ENCODE results near the gene GRIP2. TPM values are rescaled to one million over a fixed set of nuclear protein-coding genes. Genes with fewer than 3 reads are reported as not detected.

GRIP2 gene
- total and polyA plus RNA-seq, 2 of the 4 experiments (the other 2 are of a cell fraction) = 0.05 TPM; not detected in 1

DNA sequence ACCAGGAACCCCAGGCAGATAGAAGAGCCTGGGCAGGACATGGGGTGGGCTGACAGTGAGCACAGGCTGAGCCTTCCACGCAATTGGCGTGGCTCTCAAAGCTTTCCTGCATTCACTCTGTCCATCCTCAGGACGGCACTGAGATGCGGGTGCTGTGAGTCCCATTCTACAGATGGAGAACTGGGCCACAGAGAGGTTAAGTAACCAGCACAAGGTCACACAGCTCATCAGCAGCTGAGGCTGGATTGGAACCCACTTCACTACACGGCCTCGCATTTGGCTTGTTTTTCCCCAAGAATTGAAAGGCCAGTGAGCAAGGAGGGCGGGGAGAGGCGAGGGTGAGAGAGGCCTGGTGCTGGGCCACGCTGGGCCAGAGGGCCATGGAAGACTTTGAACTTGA lies 36.0 kb upstream of the GRIP2 start:
- intact Hi-C loops (cut with micrococcal nuclease) (no loop called here), dilution Hi-C loops (cut with HindIII; ENCODE audit: low sequenced_read_pairs, unreplicated experiment) (no loop called here), in situ Hi-C loops (cut with MboI; ENCODE audit: low sequenced_read_pairs) (no loop called here)
- Histone ChIP-seq H3K9me1 (ENCODE audit: insufficient read depth, low read length) (no peaks in the 10 kb centered on the region), H3K4me2 (ENCODE audit: low read depth, low read length) (no peak overlapping the region), H3K27me3 (ENCODE audit: control insufficient read depth, insufficient read depth, low read length) (peaks cover 8% of the 10 kb centered on the region; the same call in 1 of the 2 replicates), H4K91ac (ENCODE audit: insufficient read depth, low read depth, low read length) (no peak overlapping the region), H2BK5ac (ENCODE audit: low read depth, low read length, poor library complexity, severe bottlenecking) (no peak overlapping the region), H2BK120ac (ENCODE audit: low read depth, low read length) (no peak overlapping the region), H3K27ac (ENCODE audit: insufficient read depth, low read length) (no peak overlapping the region), H2AFZ (replicated peaks; ENCODE audit: low read length, poor library complexity) (no peak overlapping the region), H3K4ac (ENCODE audit: low read depth, low read length) (no peak overlapping the region), H2AK9ac (replicated peaks; ENCODE audit: low read depth, low read length, poor library complexity) (no peak overlapping the region), H3K56ac (ENCODE audit: extremely low read depth, insufficient read depth, low read length) (no peak overlapping the region), H4K5ac (ENCODE audit: low read depth, low read length) (no peak overlapping the region), H3K4me1 (ENCODE audit: control insufficient read depth, insufficient read depth, low read length) (no peaks in the 10 kb centered on the region), H3K9ac (ENCODE audit: low read depth, low read length) (no peak overlapping the region), H4K8ac (ENCODE audit: low read depth in 2 of 2, low read length in 2 of 2) (no peak overlapping the region), H3K23ac (ENCODE audit: low read depth, low read length) (no peak overlapping the region), H2BK20ac (ENCODE audit: low read depth, low read length) (no peak overlapping the region), H3K4me3 (ENCODE audit: insufficient read depth, low read depth, low read length) (no peak overlapping the region), H3K36me3 (ENCODE audit: control insufficient read depth, insufficient read depth, low read length) (no peaks in the 10 kb centered on the region), H3K9me3 (ENCODE audit: control insufficient read depth, insufficient read depth, low read length) (no peaks in the 10 kb centered on the region), H3K14ac (replicated peaks; ENCODE audit: low read depth, low read length) (no peak overlapping the region), H2AK5ac (ENCODE audit: low read depth, low read length) (no peak overlapping the region), H4K20me1 (ENCODE audit: insufficient read depth, low read length) (no peaks in the 10 kb centered on the region), H3K18ac (ENCODE audit: low read depth, low read length) (no peak overlapping the region), H3K79me1 (ENCODE audit: low read depth in 1 of 2, low read length in 2 of 2) (no peaks in the 10 kb centered on the region), H2BK15ac (ENCODE audit: low read depth, low read length) (no peak overlapping the region)
- TF ChIP-seq RAD21 (IDR thresholded peaks at IDR 0.05; ENCODE audit: low read length) (no peak), CEBPB (IDR thresholded peaks at IDR 0.05; ENCODE audit: low read depth, low read length) (no peak), MXI1 (IDR thresholded peaks at IDR 0.05; ENCODE audit: borderline replicate concordance, low read depth, low read length) (no peak), CHD1 (IDR thresholded peaks at IDR 0.05; ENCODE audit: low read depth, low read length) (no peak), MAFK (IDR thresholded peaks at IDR 0.05; ENCODE audit: low read depth, low read length) (no peak), RFX5 (IDR thresholded peaks at IDR 0.05; ENCODE audit: low read depth, low read length) (no peak), POLR2A (IDR thresholded peaks at IDR 0.05; ENCODE audit: low read depth, low read length) (no peak), NFE2L2 (IDR thresholded peaks at IDR 0.05; ENCODE audit: low read depth, low read length) (no peak), USF2 (IDR thresholded peaks at IDR 0.05; ENCODE audit: low read depth, low read length) (no peak)
- no TSS peak for BruUV-seq (replicated peaks)
- CTCF ChIA-PET = no interaction called here
- DNase-seq (no peak), ATAC-seq (ENCODE audit: low read depth) (no peak)
- POLR2A ChIA-PET (ENCODE audit: unreplicated experiment) = no interaction called here
- WGBS, 2 experiments (ENCODE audit: extremely low coverage in 2 of 2, insufficient read length in 1 of 2) = 83% methylated on average over 3 of the region's 9 CpGs; no CpG with 5 or more reads in 1 of the 2 experiments

Data from IMR-90 (cell line).